ENCODE data around the gene TMEM39A. TPM values are rescaled to one million over a fixed set of nuclear protein-coding genes. Genes with fewer than 3 reads are reported as not detected.

The TMEM39A gene
- total RNA-seq, 1 donor from 2014 or later, result 31.9 TPM

GRCh38 chr3:119401503-119402440 lies 61.6 kb downstream of the TMEM39A start:
- DNase-seq (ENCODE audit: extremely low read depth, low read depth, low spot score), result no peak

DNA sequence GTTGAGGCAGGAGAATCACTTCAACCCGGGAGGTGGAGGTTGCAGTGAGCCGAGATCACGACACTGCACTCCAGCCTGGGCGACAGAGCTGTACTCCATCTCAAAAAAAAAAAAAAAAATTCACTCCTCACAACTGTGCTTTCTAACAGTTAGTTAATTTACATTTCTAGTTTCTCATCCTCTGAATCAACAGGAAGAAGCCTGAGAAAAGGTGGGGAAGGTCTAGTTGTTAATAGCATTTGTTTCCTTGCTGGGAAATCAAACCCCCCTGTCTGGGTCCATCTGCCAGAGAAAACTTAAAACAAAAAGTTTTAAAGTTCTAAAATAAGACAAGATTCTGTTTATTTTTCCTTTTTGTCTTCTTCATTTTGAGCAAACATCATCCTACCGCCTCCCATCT lies 62.3 kb downstream of the TMEM39A start:
- DNase-seq (ENCODE audit: extremely low read depth, low read depth, low spot score), result no peak

DNA sequence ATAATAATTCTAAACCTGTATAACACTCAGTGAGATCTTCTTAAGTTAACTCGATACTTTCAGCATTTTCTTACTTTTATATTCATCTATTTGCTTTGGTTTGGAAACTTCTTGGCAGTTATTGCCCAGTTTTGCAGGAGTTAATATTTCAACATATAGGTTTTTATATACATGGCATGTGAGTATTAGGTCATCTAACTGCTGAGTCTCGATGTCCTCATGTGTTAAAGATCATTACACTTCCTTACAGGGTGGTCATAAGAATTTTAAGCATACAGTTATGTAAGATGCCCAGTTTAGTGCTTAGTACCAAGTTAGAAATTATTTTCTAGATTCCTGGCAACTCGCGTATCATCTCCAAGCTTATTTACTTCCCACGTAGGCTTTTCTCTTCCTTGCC lies 62.9 kb downstream of the TMEM39A start:
- no peak for DNase-seq (ENCODE audit: extremely low read depth, low read depth, low spot score)

DNA sequence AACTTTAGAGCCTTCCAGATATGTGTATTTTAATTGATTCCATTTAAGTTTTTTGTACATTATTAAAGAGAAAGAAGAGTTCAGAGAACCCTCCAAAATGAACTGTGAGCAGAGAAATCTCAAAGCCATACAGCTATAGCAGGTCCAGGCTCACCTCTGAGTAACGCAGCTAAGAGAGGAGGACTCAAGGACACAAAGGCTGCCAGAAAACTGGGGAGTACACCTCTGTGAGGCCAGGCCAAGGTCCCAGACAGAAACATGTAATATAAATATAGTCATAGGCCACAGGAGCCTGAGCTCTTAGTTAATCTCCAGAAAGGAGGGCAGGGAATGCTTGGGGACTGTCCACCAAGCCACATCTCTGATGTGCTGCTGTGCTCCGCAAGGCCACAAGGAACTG lies 66.5 kb downstream of the TMEM39A start:
- no peak for DNase-seq (ENCODE audit: extremely low read depth, low read depth, low spot score)

- no peak for DNase-seq (ENCODE audit: extremely low read depth, low read depth, low spot score)
Measured at GRCh38 chr3:119395923-119396358, 67.5 kb downstream of the TMEM39A start.

DNA sequence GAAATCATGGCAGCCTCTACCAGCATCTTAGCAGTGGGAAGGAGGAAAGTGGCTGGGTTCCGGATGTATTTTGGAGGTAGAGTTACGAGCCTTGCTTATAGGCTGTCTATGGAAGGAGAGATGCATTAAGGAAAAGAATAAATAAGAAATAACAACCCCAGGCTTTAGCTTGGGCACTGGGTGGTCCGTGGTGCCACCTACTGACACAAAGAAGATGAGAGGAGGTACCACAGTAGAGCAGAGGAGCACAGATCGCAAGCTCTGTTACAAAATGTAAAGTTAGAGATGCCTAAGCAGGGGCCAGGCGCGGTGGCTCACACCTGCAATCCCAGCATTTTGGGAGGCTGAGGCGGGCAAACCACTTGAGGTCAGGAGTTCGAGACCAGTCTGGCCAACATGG lies 74.8 kb downstream of the TMEM39A start:
- DNase-seq (ENCODE audit: extremely low read depth, low read depth, low spot score), result no peak

DNA sequence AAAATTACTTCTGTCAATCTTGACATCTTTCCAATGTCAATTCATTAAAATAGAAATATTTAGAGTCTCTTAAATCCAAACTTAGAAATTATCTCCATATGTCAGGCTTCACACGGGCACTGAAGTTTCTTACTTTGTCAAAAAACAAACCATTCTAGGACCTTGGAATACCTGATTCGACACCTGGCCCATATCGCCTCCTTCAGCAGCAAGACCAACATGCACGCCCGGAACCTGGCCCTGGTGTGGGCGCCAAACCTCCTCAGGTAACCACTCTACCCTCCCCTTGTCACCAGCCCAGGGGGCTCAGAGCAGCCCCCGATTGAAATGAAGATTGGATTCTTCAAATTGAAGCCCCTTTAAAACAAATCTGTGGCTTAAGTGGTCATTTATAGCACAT lies 81.3 kb downstream of the TMEM39A start:
- DNase-seq (ENCODE audit: extremely low read depth, low read depth, low spot score), result no peak

GRCh38 chr3:119380697-119381096 lies 82.7 kb downstream of the TMEM39A start:
- DNase-seq (ENCODE audit: extremely low read depth, low read depth, low spot score), result no peak

Other genes starting within 250 kb of the TMEM39A start
- 9.2 and 9.7 TPM in 2 replicates for gene B4GALT4, start 222.7 kb downstream of the TMEM39A start, total RNA-seq
- 53.9 and 73.3 TPM in 2 replicates for gene ARHGAP31, start 169.2 kb downstream of the TMEM39A start, total RNA-seq
- 12.3 and 20.4 TPM in 2 replicates for gene POGLUT1, start 5.3 kb upstream of the TMEM39A start, total RNA-seq
- 36.3 and 50.1 TPM in 2 replicates for gene TIMMDC1, start 34.9 kb upstream of the TMEM39A start, total RNA-seq
- not detected in 2 replicates for gene CD80, start 96.0 kb upstream of the TMEM39A start, total RNA-seq
- gene ADPRH, start 115.9 kb upstream of the TMEM39A start, total RNA-seq, result 8.9 and 9.9 TPM in 2 replicates
- gene PLA1A, start 134.3 kb upstream of the TMEM39A start, total RNA-seq, result 2.8 and 7.8 TPM in 2 replicates
- gene POPDC2, start 197.0 kb upstream of the TMEM39A start, total RNA-seq, result 1.3 and 1.6 TPM in 2 replicates
- gene COX17, start 213.8 kb upstream of the TMEM39A start, total RNA-seq, result 19.0 and 29.3 TPM in 2 replicates
- 0.10 and 0.70 TPM in 2 replicates for gene CFAP91, start 239.4 kb upstream of the TMEM39A start, total RNA-seq